ENCODE results near the gene PSME3IP1.

The PSME3IP1 gene

GRCh38 chr16:57163842-57164241 is 22.0 kb downstream of the PSME3IP1 start:
- no peaks in the 10 kb centered on the region for H4K20me1 ChIP-seq (ENCODE audit: insufficient read depth)
- no peaks in the 10 kb centered on the region; the same call in 1 of the 2 replicates for H3K36me3 ChIP-seq (ENCODE audit: insufficient read depth)
- H3K9ac ChIP-seq = no peak overlapping the region
- H3K4me2 ChIP-seq = no peak overlapping the region
- H2AFZ ChIP-seq (ENCODE audit: low read depth) = no peak overlapping the region
- no peak for TF ChIP-seq CTCF (conservative IDR thresholded peaks at IDR 0.05; ENCODE audit: low read depth, low read length)
- H3K27me3 ChIP-seq (ENCODE audit: insufficient read depth, low read depth) = no peaks in the 10 kb centered on the region
- no peak overlapping the region for H3K27ac ChIP-seq
- H3K79me2 ChIP-seq (ENCODE audit: insufficient read depth, low read depth) = no peaks in the 10 kb centered on the region
- H3K4me1 ChIP-seq (ENCODE audit: low read depth, poor library complexity, severe bottlenecking) = peaks cover 42% of the 10 kb centered on the region
- H3K4me3 ChIP-seq (IDR thresholded peaks at IDR 0.05; ENCODE audit: insufficient read depth, low read depth, low read length) = no peak overlapping the region

GRCh38 chr16:57159447-57159846 is 26.4 kb downstream of the PSME3IP1 start:
- Histone ChIP-seq H3K79me2 (ENCODE audit: insufficient read depth, low read depth) (no peaks in the 10 kb centered on the region), H3K4me1 (ENCODE audit: low read depth, poor library complexity, severe bottlenecking) (peaks cover 5% of the 10 kb centered on the region), H3K27ac (no peak overlapping the region), H3K36me3 (ENCODE audit: insufficient read depth) (no peaks in the 10 kb centered on the region; the same call in 1 of the 2 replicates), H4K20me1 (ENCODE audit: insufficient read depth) (no peaks in the 10 kb centered on the region), H3K27me3 (ENCODE audit: insufficient read depth, low read depth) (no peaks in the 10 kb centered on the region), H3K4me2 (no peak overlapping the region), H3K4me3 (IDR thresholded peaks at IDR 0.05; ENCODE audit: insufficient read depth, low read depth, low read length) (no peak overlapping the region), H2AFZ (ENCODE audit: low read depth) (no peak overlapping the region), H3K9ac (no peak overlapping the region)
- TF ChIP-seq CTCF (conservative IDR thresholded peaks at IDR 0.05; ENCODE audit: low read depth, low read length) = no peak

GRCh38 chr16:57157533-57157932 is 28.3 kb downstream of the PSME3IP1 start:
- no peak overlapping the region for H3K27ac ChIP-seq
- peaks cover 10% of the 10 kb centered on the region for H3K4me1 ChIP-seq (ENCODE audit: low read depth, poor library complexity, severe bottlenecking)
- H3K79me2 ChIP-seq (ENCODE audit: insufficient read depth, low read depth) = no peaks in the 10 kb centered on the region
- no peak overlapping the region for H2AFZ ChIP-seq (ENCODE audit: low read depth)
- no peak overlapping the region for H3K9ac ChIP-seq
- no peak for TF ChIP-seq CTCF (conservative IDR thresholded peaks at IDR 0.05; ENCODE audit: low read depth, low read length)
- H3K27me3 ChIP-seq (ENCODE audit: insufficient read depth, low read depth) = no peaks in the 10 kb centered on the region
- no peak overlapping the region for H3K4me3 ChIP-seq (IDR thresholded peaks at IDR 0.05; ENCODE audit: insufficient read depth, low read depth, low read length)
- H4K20me1 ChIP-seq (ENCODE audit: insufficient read depth) = no peaks in the 10 kb centered on the region
- no peaks in the 10 kb centered on the region; the same call in 1 of the 2 replicates for H3K36me3 ChIP-seq (ENCODE audit: insufficient read depth)
- H3K4me2 ChIP-seq = no peak overlapping the region

- H3K79me2 ChIP-seq (ENCODE audit: insufficient read depth, low read depth) = no peaks in the 10 kb centered on the region
- H3K4me3 ChIP-seq (IDR thresholded peaks at IDR 0.05; ENCODE audit: insufficient read depth, low read depth, low read length) = no peak overlapping the region
Measured at GRCh38 chr16:57156351-57156703, 29.5 kb downstream of the PSME3IP1 start.

More at GRCh38 chr16:57156351-57156703, 29.5 kb downstream of the PSME3IP1 start:
- H3K9ac ChIP-seq = no peak overlapping the region
- no peak overlapping the region for H3K4me2 ChIP-seq
- no peaks in the 10 kb centered on the region for H3K27me3 ChIP-seq (ENCODE audit: insufficient read depth, low read depth)
- TF ChIP-seq CTCF (conservative IDR thresholded peaks at IDR 0.05; ENCODE audit: low read depth, low read length) = no peak
- H3K27ac ChIP-seq = no peak overlapping the region
- peaks cover 22% of the 10 kb centered on the region for H3K4me1 ChIP-seq (ENCODE audit: low read depth, poor library complexity, severe bottlenecking)
- no peaks in the 10 kb centered on the region for H3K36me3 ChIP-seq (ENCODE audit: insufficient read depth)
- no peak overlapping the region for H2AFZ ChIP-seq (ENCODE audit: low read depth)
- no peaks in the 10 kb centered on the region for H4K20me1 ChIP-seq (ENCODE audit: insufficient read depth)
